ENCODE measurements around the gene PKD1.
"Not testable (repeated sequence)": the region's sequence is repeated elsewhere in the genome, so short reads cannot be mapped to it uniquely, and the experiment has no call there.

DNA sequence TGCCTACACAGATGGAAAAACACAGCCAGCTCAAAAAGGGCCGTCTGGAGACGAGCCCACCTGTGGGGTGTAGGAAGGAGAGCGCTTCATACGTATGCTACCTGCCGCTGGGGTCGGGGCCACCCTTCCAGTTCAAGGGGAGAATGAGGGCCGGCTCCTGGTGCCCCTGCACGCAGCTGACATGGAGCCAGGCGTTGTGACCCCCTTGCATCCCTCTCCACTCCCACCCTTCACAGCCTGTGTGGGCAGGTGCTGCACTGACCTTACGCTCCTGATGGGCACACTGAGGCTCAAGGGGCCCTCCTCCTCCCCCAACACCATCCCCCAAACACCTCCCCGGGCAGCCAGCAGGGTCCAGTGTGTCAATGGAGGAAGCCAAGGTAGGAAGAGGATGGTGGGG lies 10.1 kb downstream of the PKD1 start:
- TF ChIP-seq POLR2A (IDR thresholded peaks at IDR 0.05; ENCODE audit: low read depth, low read length); POLR2AphosphoS5 (IDR thresholded peaks at IDR 0.05; ENCODE audit: low read depth, low read length); TAF1 (IDR thresholded peaks at IDR 0.05; ENCODE audit: borderline replicate concordance, low read depth, low read length): not testable (repeated sequence)

Measured in GM12892 (cell line).